GM23338 (cell line): ENCODE data around the gene VEGFA.

Experiments
- CREB1 ChIP-seq: fragments of 250-450 bp; sonication (Bioruptor Pico); IDR thresholded peaks from 2 replicates; pipeline ENCODE4 v1.5.0; 2020; ENCODE audit warnings: low read depth, mild to moderate bottlenecking, moderate library complexity
- CTCF ChIP-seq, 2 experiments: fragments of 200-600 bp in 1 of 2; sonication (generic) in 1 of 2; conservative IDR thresholded peaks; 2 replicates each; pipeline versions ENCODE4 v1.5.1 to v1.6.1; 2016 to 2017; ENCODE audit warnings: antibody characterized with exemption in 2 of 2, low read depth in 2 of 2, mild to moderate bottlenecking in 2 of 2, moderate library complexity in 1 of 2
- ETS1 ChIP-seq: IDR thresholded peaks from 2 replicates; pipeline ENCODE4 v1.6.1; 2016; ENCODE audit warnings: antibody characterized with exemption
- EZH2 ChIP-seq: fragments of 200-600 bp; sonication (generic); IDR thresholded peaks from one replicate; pipeline ENCODE4 v1.8.0; 2017; ENCODE audit warnings: antibody characterized with exemption, mild to moderate bottlenecking, low read depth; ENCODE audit not compliant: unreplicated experiment
- EZH2phosphoT487 ChIP-seq: fragments of 200-600 bp; sonication (generic); IDR thresholded peaks from one replicate; pipeline ENCODE4 v1.8.1; 2018; ENCODE audit warnings: antibody characterized with exemption; ENCODE audit not compliant: unreplicated experiment
- JUNB ChIP-seq: IDR thresholded peaks from one replicate; pipeline ENCODE4 v1.6.1; 2016; ENCODE audit warnings: antibody characterized with exemption; ENCODE audit not compliant: unreplicated experiment
- POLR2AphosphoS5 ChIP-seq: IDR thresholded peaks from 2 replicates; pipeline ENCODE4 v1.6.1; 2016; ENCODE audit warnings: antibody characterized with exemption, low read depth
- REST ChIP-seq: IDR thresholded peaks from one replicate; pipeline ENCODE4 v1.6.1; 2018; ENCODE audit warnings: antibody characterized with exemption; ENCODE audit not compliant: unreplicated experiment
- STAT1 ChIP-seq: IDR thresholded peaks from one replicate; pipeline ENCODE4 v1.6.1; 2016; ENCODE audit warnings: antibody characterized with exemption; ENCODE audit not compliant: unreplicated experiment
- ZNF114 ChIP-seq: fragments of 250-450 bp; sonication (Bioruptor Pico); IDR thresholded peaks from 2 replicates; pipeline ENCODE4 v1.5.0; 2020; ENCODE audit warnings: mild to moderate bottlenecking, moderate library complexity
- ZNF331 ChIP-seq: fragments of 250-450 bp; sonication (Bioruptor Pico); IDR thresholded peaks from 2 replicates; pipeline ENCODE4 v1.5.0; 2020; ENCODE audit warnings: low read depth, mild to moderate bottlenecking, moderate library complexity
- ZNF462 ChIP-seq: fragments of 250-450 bp; sonication (Bioruptor Pico); IDR thresholded peaks from 2 replicates; pipeline ENCODE4 v1.5.0; 2020; ENCODE audit warnings: mild to moderate bottlenecking, moderate library complexity

GRCh38 chr6:43808412-43808811 is 38.4 kb downstream of the VEGFA start:
- TF ChIP-seq CTCF (conservative IDR thresholded peaks at IDR 0.05; ENCODE audit: low read depth in 2 of 2) (no peak), EZH2phosphoT487 (no peak), EZH2 (no peak), POLR2AphosphoS5 (no peak), STAT1 (no peak), CREB1 (CRISPR knock-in tag) (no peak), REST (no peak), ZNF331 (CRISPR knock-in tag) (no peak), ZNF114 (CRISPR knock-in tag) (no peak), JUNB (no peak), ETS1 (no peak), ZNF462 (no peak)
